CD4-positive, CD25-positive, alpha-beta regulatory T cell (primary cell): ENCODE data around the gene RREB1. TPM values are rescaled to one million over a fixed set of nuclear protein-coding genes. Genes with fewer than 3 reads are reported as not detected.

Experiments used
- ATAC-seq, 2 donors: fragments of 150-1000 bp; cut with Tn5 transposase; one replicate each; pipeline ENCODE4 v1.10.0; 2021; ENCODE audit warnings: low read depth in 2 of 2, moderate number of reproducible peaks in 2 of 2, moderate library complexity in 1 of 2
- DNase-seq, 3 donors: peaks; one replicate each; pipeline versions ENCODE4 v3.0.0 to v3.0.0-alpha.2; 2012 to 2022; ENCODE audit warnings: mixed read lengths in 1 of 3
- H3K27ac ChIP-seq: one replicate; pipeline ENCODE4 v1.7.0; 2013; ENCODE audit warnings: mild to moderate bottlenecking, low read length; ENCODE audit not compliant: insufficient read depth, poor library complexity, severe bottlenecking
- H3K27me3 ChIP-seq: one replicate; pipeline ENCODE4 v1.7.0; 2013; ENCODE audit warnings: low read length; ENCODE audit not compliant: control insufficient read depth, insufficient read depth
- H3K36me3 ChIP-seq: one replicate; pipeline ENCODE4 v1.7.0; 2013; ENCODE audit warnings: mild to moderate bottlenecking, low read length, moderate library complexity; ENCODE audit not compliant: control insufficient read depth, insufficient read depth
- H3K4me1 ChIP-seq: 2 replicates; pipeline ENCODE4 v1.7.0; 2013; ENCODE audit warnings: mild to moderate bottlenecking, low read length; ENCODE audit not compliant: insufficient read depth, control insufficient read depth, poor library complexity, severe bottlenecking
- H3K4me3 ChIP-seq: one replicate; pipeline ENCODE4 v1.7.0; 2013; ENCODE audit warnings: low read depth, mild to moderate bottlenecking, low read length, moderate library complexity
- H3K9me3 ChIP-seq, 2 experiments: 1 replicate in 1 of 2; 2 replicates in 1 of 2; pipeline ENCODE4 v1.7.0; 2013; ENCODE audit warnings: low read length in 2 of 2, mild to moderate bottlenecking in 1 of 2, moderate library complexity in 1 of 2; ENCODE audit not compliant: control insufficient read depth in 2 of 2
- H3K27ac Mint-ChIP-seq, 3 donors: one replicate each; pipeline ENCODE4 v1.8.0; 2020 to 2022; ENCODE audit warnings: mild to moderate bottlenecking in 3 of 3, mixed read lengths in 3 of 3, moderate library complexity in 2 of 3
- H3K27me3 Mint-ChIP-seq: one replicate; pipeline ENCODE4 v1.8.0; 2022; ENCODE audit warnings: mild to moderate bottlenecking, mixed read lengths
- H3K36me3 Mint-ChIP-seq: one replicate; pipeline ENCODE4 v1.8.0; 2020; ENCODE audit warnings: mixed read lengths
- H3K4me1 Mint-ChIP-seq, 4 donors: one replicate each; pipeline ENCODE4 v1.8.0; 2020 to 2022; ENCODE audit warnings: mixed read lengths in 4 of 4, mild to moderate bottlenecking in 1 of 4
- H3K4me3 Mint-ChIP-seq, 4 donors: one replicate each; pipeline ENCODE4 v1.8.0; 2020 to 2022; ENCODE audit warnings: mild to moderate bottlenecking in 4 of 4, mixed read lengths in 4 of 4, moderate library complexity in 3 of 4
- H3K9me3 Mint-ChIP-seq, 7 donors: one replicate each; pipeline ENCODE4 v1.8.0; 2020 to 2022; ENCODE audit warnings: mixed read lengths in 7 of 7, mild to moderate bottlenecking in 3 of 7, moderate library complexity in 2 of 7
- polyA plus RNA-seq, 4 donors: library from polyadenylated mRNA; unstranded; fragments of 300-500 nt; fragmentation: Illumina TruSeq; gene quantifications; one replicate each; pipeline ENCODE4 v1.2.3, GENCODE V29; 2021
- total RNA-seq: library from RNA; stranded (reverse); gene quantifications from one replicate; pipeline ENCODE4 v1.2.3, GENCODE V29; 2022

RREB1 gene
- total and polyA plus RNA-seq, 5 donors from 2014 or later = 1.2 to 45.2 (median 2.3) TPM

- H3K9me3 ChIP-seq = no peaks in the 10 kb centered on the region
- no peak overlapping the region for H3K4me3 Mint-ChIP-seq
- peak overlapping the region in 2 of 3 donors; percentile 23 to 38 for H3K27ac Mint-ChIP-seq
- no peaks in the 10 kb centered on the region for H3K4me1 ChIP-seq
- H3K4me1 Mint-ChIP-seq = peaks cover 13 to 36% (median 33%) of the 10 kb centered on the region in 4 donors
- H3K27me3 ChIP-seq = no peaks in the 10 kb centered on the region
- H3K36me3 Mint-ChIP-seq = peaks cover 35% of the 10 kb centered on the region
- no peak for ATAC-seq
- no peaks in the 10 kb centered on the region for H3K27me3 Mint-ChIP-seq
- no peak overlapping the region for H3K27ac ChIP-seq
- H3K9me3 Mint-ChIP-seq = no peaks in the 10 kb centered on the region
- no peak for DNase-seq
- no peak overlapping the region for H3K4me3 ChIP-seq
- H3K36me3 ChIP-seq = peaks cover 11% of the 10 kb centered on the region
Measured at GRCh38 chr6:7196685-7197283, 89.0 kb downstream of the RREB1 start.

- Histone ChIP-seq H3K27me3 (no peaks in the 10 kb centered on the region), H3K4me3 (no peak overlapping the region), H3K4me1 (no peaks in the 10 kb centered on the region), H3K36me3 (peaks cover 17% of the 10 kb centered on the region), H3K27ac (no peak overlapping the region), H3K9me3 (no peaks in the 10 kb centered on the region)
- no peak for DNase-seq
- no peak overlapping the region for H3K4me3 Mint-ChIP-seq
- H3K9me3 Mint-ChIP-seq = no peaks in the 10 kb centered on the region
- no peak for ATAC-seq
- H3K4me1 Mint-ChIP-seq = peaks cover 11 to 39% (median 34%) of the 10 kb centered on the region in 4 donors
- H3K36me3 Mint-ChIP-seq = peaks cover 38% of the 10 kb centered on the region
- H3K27me3 Mint-ChIP-seq = no peaks in the 10 kb centered on the region
- peak overlapping the region in 2 of 3 donors; percentile 23 to 60 for H3K27ac Mint-ChIP-seq
Measured at GRCh38 chr6:7197747-7198146, 90.0 kb downstream of the RREB1 start.

- peaks cover 37% of the 10 kb centered on the region for H3K36me3 Mint-ChIP-seq
- DNase-seq = no peak
- H3K4me1 ChIP-seq = no peaks in the 10 kb centered on the region
- no peak overlapping the region for H3K4me3 ChIP-seq
- no peak overlapping the region for H3K4me3 Mint-ChIP-seq
- H3K27ac Mint-ChIP-seq = peak overlapping the region in 1 of 3 donors; percentile 11
- H3K27me3 Mint-ChIP-seq = no peaks in the 10 kb centered on the region
- peaks cover 12 to 42% (median 29%) of the 10 kb centered on the region in 4 donors for H3K4me1 Mint-ChIP-seq
- no peaks in the 10 kb centered on the region for H3K9me3 ChIP-seq
- no peak overlapping the region for H3K27ac ChIP-seq
- no peaks in the 10 kb centered on the region for H3K27me3 ChIP-seq
- no peak for ATAC-seq
- peaks cover 23% of the 10 kb centered on the region for H3K36me3 ChIP-seq
- H3K9me3 Mint-ChIP-seq = peaks cover 0 to 2% (median 0%) of the 10 kb centered on the region in 7 donors
Measured at GRCh38 chr6:7198833-7199800, 91.4 kb downstream of the RREB1 start.

- Histone ChIP-seq H3K9me3 (no peaks in the 10 kb centered on the region), H3K4me3 (no peak overlapping the region), H3K36me3 (peaks cover 33% of the 10 kb centered on the region), H3K27ac (no peak overlapping the region), H3K27me3 (no peaks in the 10 kb centered on the region), H3K4me1 (no peaks in the 10 kb centered on the region)
- Mint-ChIP-seq H3K4me3 (no peak overlapping the region), H3K4me1 (peaks cover 13 to 34% (median 16%) of the 10 kb centered on the region in 4 donors), H3K9me3 (peaks cover 0 to 2% (median 0%) of the 10 kb centered on the region in 7 donors), H3K27ac (no peak overlapping the region), H3K36me3 (peaks cover 32% of the 10 kb centered on the region), H3K27me3 (no peaks in the 10 kb centered on the region)
- ATAC-seq (no peak), DNase-seq (no peak)
Measured at GRCh38 chr6:7200598-7201443, 93.1 kb downstream of the RREB1 start.

- no peaks in the 10 kb centered on the region for H3K27me3 Mint-ChIP-seq
- peaks cover 0 to 2% (median 0%) of the 10 kb centered on the region in 7 donors for H3K9me3 Mint-ChIP-seq
- peak overlapping the region in 1 of 3 donors; percentile 48 for H3K27ac Mint-ChIP-seq
- H3K27me3 ChIP-seq = no peaks in the 10 kb centered on the region
- H3K4me3 Mint-ChIP-seq = no peak overlapping the region
- peaks cover 33% of the 10 kb centered on the region for H3K36me3 ChIP-seq
- H3K9me3 ChIP-seq = no peaks in the 10 kb centered on the region
- no peak overlapping the region for H3K27ac ChIP-seq
- peaks cover 11 to 30% (median 16%) of the 10 kb centered on the region in 4 donors for H3K4me1 Mint-ChIP-seq
- H3K4me3 ChIP-seq = no peak overlapping the region
- no peaks in the 10 kb centered on the region for H3K4me1 ChIP-seq
- no peak for DNase-seq
- peaks cover 29% of the 10 kb centered on the region for H3K36me3 Mint-ChIP-seq
- no peak for ATAC-seq
Measured at GRCh38 chr6:7201444-7201731, 93.6 kb downstream of the RREB1 start.

GRCh38 chr6:7201732-7202541, 94.2 kb downstream of the RREB1 start:
- H3K4me1 ChIP-seq = no peaks in the 10 kb centered on the region
- no peak overlapping the region for H3K4me3 ChIP-seq
- ATAC-seq (peak; percentile 60 to 72), DNase-seq (no peak)
- Mint-ChIP-seq H3K4me1 (peaks cover 10 to 36% (median 18%) of the 10 kb centered on the region in 4 donors), H3K9me3 (peaks cover 0 to 2% (median 0%) of the 10 kb centered on the region in 7 donors), H3K27ac (peak overlapping the region in 2 of 3 donors; percentile 48 to 56), H3K27me3 (no peaks in the 10 kb centered on the region), H3K4me3 (no peak overlapping the region), H3K36me3 (peaks cover 35% of the 10 kb centered on the region)
- H3K27ac ChIP-seq = no peak overlapping the region
- no peaks in the 10 kb centered on the region for H3K27me3 ChIP-seq
- H3K36me3 ChIP-seq = peaks cover 33% of the 10 kb centered on the region
- no peaks in the 10 kb centered on the region for H3K9me3 ChIP-seq

GRCh38 chr6:7202950-7203349, 95.2 kb downstream of the RREB1 start:
- Histone ChIP-seq H3K4me1 (no peaks in the 10 kb centered on the region), H3K27ac (no peak overlapping the region)

More at GRCh38 chr6:7202950-7203349, 95.2 kb downstream of the RREB1 start:
- H3K4me1 Mint-ChIP-seq = peaks cover 4 to 34% (median 19%) of the 10 kb centered on the region in 4 donors
- Histone ChIP-seq H3K4me3 (no peak overlapping the region), H3K27me3 (no peaks in the 10 kb centered on the region), H3K36me3 (peaks cover 36% of the 10 kb centered on the region), H3K9me3 (no peaks in the 10 kb centered on the region)
- H3K9me3 Mint-ChIP-seq = peaks cover 0 to 2% (median 0%) of the 10 kb centered on the region in 7 donors
- peaks cover 35% of the 10 kb centered on the region for H3K36me3 Mint-ChIP-seq
- ATAC-seq = no peak
- no peak overlapping the region for H3K4me3 Mint-ChIP-seq
- peak overlapping the region in 2 of 3 donors; percentile 9 to 11 for H3K27ac Mint-ChIP-seq
- no peaks in the 10 kb centered on the region for H3K27me3 Mint-ChIP-seq
- no peak for DNase-seq
